A673 (cell line): ENCODE results near the gene C21orf58.

Experiments
- CTCF ChIP-seq: fragments of 300-800, 200-600 bp; sonication (generic); conservative IDR thresholded peaks from 2 replicates; pipeline ENCODE4 v1.5.1; 2017; ENCODE audit warnings: low read depth, mild to moderate bottlenecking, antibody characterized with exemption, low read length, moderate library complexity, mixed read lengths
- EZH2 ChIP-seq: fragments of 200-600 bp; sonication (generic); IDR thresholded peaks from 2 replicates; pipeline ENCODE4 v1.6.1; 2017; ENCODE audit warnings: borderline replicate concordance, low read depth, mild to moderate bottlenecking, mixed read lengths, antibody characterized with exemption, low read length; ENCODE audit not compliant: poor library complexity, severe bottlenecking

DNA sequence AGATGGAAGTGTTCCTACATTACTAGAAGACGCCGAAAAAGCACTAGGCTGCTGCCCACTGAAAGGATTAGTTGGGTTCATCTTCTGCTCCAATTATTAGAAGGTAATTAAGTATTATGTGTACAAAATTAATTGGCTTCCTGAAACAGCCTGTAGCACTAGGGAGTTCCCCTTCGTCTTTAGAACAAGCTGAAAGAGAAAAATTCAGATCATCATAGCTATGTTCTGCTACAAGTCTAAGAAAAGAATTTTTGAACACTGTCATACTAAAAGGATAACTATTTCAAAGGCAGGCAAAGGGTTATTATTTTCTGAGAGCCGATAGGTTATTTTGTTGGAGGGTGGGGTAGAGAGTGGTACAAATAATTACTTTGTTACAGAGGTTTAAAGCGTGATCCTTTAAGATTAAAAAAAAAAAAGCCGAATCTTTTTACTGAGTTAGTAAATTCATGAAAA lies 38.4 kb downstream of the C21orf58 start, which contains the start of gene MCM3AP:
- TF ChIP-seq EZH2 (no peak), CTCF (no peak)
